GM21515 (cell line): Measurements from ENCODE around the gene PAWR.
A peak's percentile ranks its signal among the peaks of the same experiment; 100 is the strongest.
"Not testable (repeated sequence)": the region's sequence is repeated elsewhere in the genome, so short reads cannot be mapped to it uniquely, and the experiment has no call there.

Experiments used
- ATAC-seq: cut with Tn5 transposase; IDR thresholded peaks from one replicate; pipeline ENCODE4 v1.9.1; 2021; ENCODE audit not compliant: unreplicated experiment

The PAWR gene

DNA sequence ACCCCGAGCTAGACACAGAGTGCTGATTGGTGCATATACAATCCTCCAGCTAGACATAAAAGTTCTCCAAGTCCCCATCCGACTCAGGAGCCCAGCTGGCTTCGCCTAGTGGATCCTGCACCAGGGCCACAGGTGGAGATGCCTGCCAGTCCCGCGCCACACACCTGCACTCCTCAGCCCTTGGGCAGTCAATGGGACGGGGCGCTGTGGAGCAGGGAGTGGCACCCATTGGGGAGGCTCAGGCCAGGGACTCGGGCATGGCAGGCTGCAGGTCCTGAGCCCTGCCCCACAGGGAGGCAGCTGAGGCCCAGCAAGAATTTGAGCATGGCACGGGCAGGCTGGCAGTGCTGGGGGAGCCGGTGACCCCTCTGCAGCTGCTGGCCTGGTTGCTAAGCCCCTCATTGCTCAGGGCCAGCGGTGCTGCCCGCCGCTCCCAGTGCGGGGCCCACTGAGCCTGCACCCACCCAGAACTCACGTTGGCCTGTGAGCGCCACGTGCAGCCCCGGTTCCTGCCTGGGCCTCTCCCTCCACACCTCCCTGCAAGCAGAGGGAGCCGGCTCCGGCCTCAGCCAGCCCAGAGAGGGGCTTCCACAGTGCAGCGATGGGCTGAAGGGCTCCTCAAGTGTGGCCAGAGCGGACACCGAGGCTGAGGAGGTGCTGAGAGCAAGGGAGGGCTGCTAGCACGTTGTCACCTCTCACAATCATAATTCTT is 136.7 kb downstream of the PAWR start:
- no peak for ATAC-seq

DNA sequence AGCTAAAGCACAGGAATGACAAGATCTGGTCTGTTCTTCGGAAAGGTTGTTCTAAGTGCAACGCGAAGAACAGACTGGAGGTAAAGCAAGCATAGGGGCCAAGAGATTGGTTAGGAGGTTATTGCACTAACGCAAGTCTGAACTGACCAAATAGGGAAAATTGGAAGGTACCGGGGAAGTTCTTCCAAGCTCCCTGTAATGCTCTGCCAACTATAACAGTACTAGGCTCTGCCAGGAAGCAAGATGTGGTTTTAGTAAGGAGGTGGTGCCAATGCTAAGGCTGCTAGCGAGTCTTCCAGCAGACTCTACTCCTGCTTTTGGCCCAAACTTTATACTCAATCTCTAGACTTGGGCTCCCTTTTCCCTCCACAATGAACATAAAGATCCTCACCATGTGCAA is 138.6 kb downstream of the PAWR start:
- ATAC-seq: no peak

GRCh38 chr12:79549531-79550271 is 141.1 kb downstream of the PAWR start:
- ATAC-seq: no peak

GRCh38 chr12:79548610-79548924 is 142.2 kb downstream of the PAWR start:
- ATAC-seq: no peak

DNA sequence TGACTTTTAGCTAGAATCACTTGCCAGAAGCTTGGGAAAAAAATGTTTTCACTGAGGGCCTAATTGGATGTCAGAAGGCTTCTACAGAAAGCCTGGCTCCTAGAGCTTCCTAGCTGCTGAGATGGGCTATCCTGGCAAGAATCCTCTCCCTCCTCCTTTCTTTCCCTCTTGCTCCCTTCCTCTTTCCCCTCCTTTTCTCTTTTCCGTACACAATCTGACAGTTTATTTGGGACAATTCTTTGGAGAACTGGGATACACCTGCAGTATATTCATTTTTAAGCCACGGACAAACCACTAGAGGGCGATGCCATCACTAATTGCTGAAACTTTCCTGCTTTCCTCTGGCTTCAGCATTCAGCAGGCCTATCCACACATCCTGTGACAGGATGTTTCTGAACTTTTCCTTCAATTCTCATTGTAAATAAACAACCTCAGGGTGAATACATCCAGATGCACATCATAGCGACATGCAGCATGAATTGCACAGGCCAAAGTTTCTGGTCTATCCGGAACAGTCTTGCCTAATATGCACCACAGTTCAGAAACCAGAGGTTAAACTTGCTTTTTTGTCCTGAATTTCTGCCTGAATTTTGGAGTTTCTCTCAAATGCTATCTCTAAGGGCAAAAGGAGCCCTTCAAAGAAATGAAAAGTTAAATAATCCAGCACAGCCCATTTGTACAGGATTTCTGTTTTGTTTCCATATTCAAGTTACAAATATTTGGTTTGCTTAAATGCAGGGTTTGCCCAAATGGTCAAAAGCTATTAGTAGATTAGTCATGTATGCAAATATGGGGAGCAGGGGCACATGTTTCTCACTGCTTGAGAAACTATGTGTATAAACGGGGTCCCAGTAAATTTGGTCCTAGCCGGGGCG is 142.8 kb downstream of the PAWR start:
- ATAC-seq: peak; percentile 85

DNA sequence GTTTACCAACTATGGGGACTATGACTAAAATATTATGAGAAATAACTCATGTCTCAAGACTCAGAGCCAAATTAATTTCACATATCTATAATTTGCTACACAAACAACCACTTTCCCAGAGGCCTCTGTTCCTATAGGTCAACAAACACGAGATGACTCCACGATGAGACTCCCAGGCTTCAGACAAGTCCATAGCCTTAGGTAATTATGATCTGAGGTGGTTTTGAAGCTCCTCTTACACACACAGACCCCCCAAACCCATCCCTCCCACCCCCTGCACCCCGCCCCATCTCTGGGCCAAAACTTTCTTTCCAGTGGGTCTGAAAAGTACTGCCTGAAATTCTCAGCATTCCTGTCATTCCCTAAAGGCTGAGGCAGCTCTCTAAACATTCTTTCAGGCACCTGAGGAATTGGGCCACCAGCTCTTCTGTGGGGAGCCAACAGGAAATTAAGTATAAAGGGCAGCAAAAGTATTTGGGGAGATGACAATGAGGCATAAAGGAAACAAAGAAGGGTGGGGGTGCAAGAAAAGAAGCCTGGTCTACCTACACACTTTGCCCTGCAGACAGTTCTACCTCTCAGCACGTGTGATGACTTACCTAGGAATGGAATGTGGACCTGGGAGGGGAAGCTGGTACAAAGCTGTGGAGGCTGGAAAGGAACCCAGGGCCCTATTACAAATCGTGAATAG is 143.6 kb downstream of the PAWR start:
- ATAC-seq: no peak

DNA sequence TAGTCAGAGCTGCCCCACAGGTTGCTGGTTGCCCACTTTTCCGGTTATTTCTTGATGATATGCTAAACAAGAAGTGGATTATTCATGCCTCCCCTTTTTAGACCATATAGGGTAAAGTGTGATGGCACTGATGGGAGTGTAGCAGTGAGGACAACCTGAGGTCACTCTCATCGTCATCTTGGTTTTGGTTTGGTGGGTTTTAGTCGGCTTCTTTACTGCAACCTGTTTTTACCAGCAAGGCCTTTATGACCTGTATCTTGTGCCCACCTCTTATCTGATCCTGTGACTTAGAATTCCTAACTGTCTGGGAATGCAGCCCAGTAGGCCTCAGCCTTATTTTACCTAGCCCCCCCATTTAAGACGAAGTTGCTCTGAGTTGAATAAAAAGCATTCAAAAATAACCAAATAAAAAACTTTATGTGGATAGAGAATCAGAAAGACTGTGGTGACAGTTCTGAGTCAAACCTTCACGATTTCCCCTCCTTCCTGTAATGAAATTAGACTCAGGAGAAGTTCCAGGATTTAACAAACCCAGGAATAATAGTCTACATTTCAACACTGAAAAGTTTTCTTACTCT is 144.2 kb downstream of the PAWR start:
- no peak for ATAC-seq

- ATAC-seq: not testable (repeated sequence)
Measured at GRCh38 chr12:79544439-79544838, 146.3 kb downstream of the PAWR start.

GRCh38 chr12:79537675-79538074 is 153.1 kb downstream of the PAWR start:
- no peak for ATAC-seq

DNA sequence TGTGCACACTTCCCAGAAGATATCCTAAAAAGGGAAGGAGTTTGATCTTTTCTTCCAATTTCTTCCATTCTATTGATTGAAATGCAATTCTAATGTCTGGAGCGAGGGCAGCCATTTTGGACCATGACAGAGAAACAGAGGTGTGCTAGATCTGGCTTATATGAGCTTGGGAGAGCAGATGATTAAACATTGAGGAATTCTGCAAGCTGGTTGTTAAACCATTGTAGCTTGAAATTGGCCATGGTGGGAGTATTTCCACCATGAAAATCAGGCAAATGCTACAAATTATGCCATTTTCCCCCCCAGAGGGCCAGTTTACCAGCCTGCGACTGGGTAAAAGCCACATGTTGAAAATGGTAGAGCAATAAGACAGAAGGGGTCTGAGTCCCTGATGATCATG is 155.0 kb downstream of the PAWR start:
- ATAC-seq: no peak
